Ovary (tissue), 3 donors: ENCODE data around the gene METTL16.

Source experiments
- CTCF ChIP-seq, 3 donors: fragments of 450-650 bp in 2 of 3; fragments of 200-600 bp in 1 of 3; IDR thresholded peaks; one replicate each; pipeline versions ENCODE4 v1.5.1 to v1.8.0; 2016 to 2022; ENCODE audit warnings: antibody characterized with exemption in 3 of 3, mild to moderate bottlenecking in 1 of 3
- EP300 ChIP-seq: sonication (generic); formaldehyde crosslinking; IDR thresholded peaks from one replicate; pipeline ENCODE4 v1.6.1; 2017; ENCODE audit warnings: antibody characterized with exemption
- donor health status: DM: no; HTN: no; CAD: no.

DNA sequence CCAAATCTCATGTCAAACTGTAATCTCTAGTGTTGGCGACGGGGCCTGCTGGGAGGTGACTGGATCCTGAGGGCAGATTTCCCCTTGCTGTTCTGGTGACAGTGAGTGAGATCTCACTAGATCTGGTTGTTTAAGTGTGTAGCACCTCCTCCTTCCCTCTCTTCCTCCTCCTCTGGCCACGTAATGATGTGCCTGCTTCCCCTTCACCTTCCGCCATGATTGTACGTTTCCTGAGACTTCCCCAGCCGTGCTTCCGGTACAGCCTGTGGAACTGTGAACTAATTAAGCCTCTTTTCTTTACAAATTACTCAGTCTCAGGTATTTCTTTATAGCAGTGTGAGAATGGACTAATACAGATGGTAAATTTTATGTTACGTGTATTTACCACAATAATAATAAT is 49.2 kb downstream of the METTL16 start:
- TF ChIP-seq CTCF (IDR thresholded peaks at IDR 0.05) = no peak
- TF ChIP-seq EP300 = no peak
